Muscle of leg (tissue), 11 donors: Measurements from ENCODE around the gene NFAT5. TPM values are rescaled to one million over a fixed set of nuclear protein-coding genes. Genes with fewer than 3 reads are reported as not detected.
"Not testable (repeated sequence)": the region's sequence is repeated elsewhere in the genome, so short reads cannot be mapped to it uniquely, and the experiment has no call there.

Experiments used
- DNase-seq: peaks from one replicate; pipeline ENCODE4 v3.0.0; 2013
- H3K27ac ChIP-seq: one replicate; pipeline ENCODE4 v1.5.1; 2013; ENCODE audit warnings: mild to moderate bottlenecking, low read length, control low read depth
- H3K27me3 ChIP-seq: one replicate; pipeline ENCODE4 v1.6.1; 2013; ENCODE audit warnings: low read length; ENCODE audit not compliant: control insufficient read depth, insufficient read depth
- H3K36me3 ChIP-seq: one replicate; pipeline ENCODE4 v1.6.1; 2013; ENCODE audit warnings: low read length; ENCODE audit not compliant: control insufficient read depth, insufficient read depth
- H3K4me1 ChIP-seq: one replicate; pipeline ENCODE4 v1.6.1; 2013; ENCODE audit warnings: low read length; ENCODE audit not compliant: control insufficient read depth, insufficient read depth
- H3K4me3 ChIP-seq: one replicate; pipeline ENCODE4 v1.5.1; 2013; ENCODE audit warnings: low read length, control low read depth
- H3K9me3 ChIP-seq: replicated peaks from 2 replicates; pipeline ENCODE4 v1.6.1; 2013; ENCODE audit warnings: low read depth, low read length; ENCODE audit not compliant: control insufficient read depth
- WGBS: methylation state at CpG from one replicate; pipeline ENCODE4 v1.1.5; 2013; ENCODE audit warnings: missing lambda C conversion rate; ENCODE audit not compliant: insufficient coverage; 5-methylcytosine and 5-hydroxymethylcytosine counted together
- polyA plus RNA-seq, 8 donors: library from polyadenylated mRNA; unstranded; fragments of 120-200 nt; gene quantifications; one replicate each; pipeline versions ENCODE4 v1.2.1 to v1.2.3, GENCODE V29; 2013; ENCODE audit warnings: inconsistent platforms in 1 of 8, low replicate concordance in 1 of 8; ENCODE audit not compliant: insufficient read length in 8 of 8, insufficient read depth in 1 of 8
- total RNA-seq: library from RNA; stranded (reverse); fragments of 120-200 nt; gene quantifications from one replicate; pipeline ENCODE4 v1.2.4, GENCODE V29; 2013

Gene NFAT5
- total and polyA plus RNA-seq, 9 donors: 8.2 to 21.1 (median 12.8) TPM

- H3K4me1 ChIP-seq: no peaks in the 10 kb centered on the region
- no peak overlapping the region for H3K27ac ChIP-seq
- no peak overlapping the region for H3K4me3 ChIP-seq
- WGBS: 60% methylated on average over 1 of the region's 4 CpGs
- no peaks in the 10 kb centered on the region for H3K36me3 ChIP-seq
- no peaks in the 10 kb centered on the region for H3K9me3 ChIP-seq
- H3K27me3 ChIP-seq: no peaks in the 10 kb centered on the region
- no peak for DNase-seq
These were observed 12.4 kb upstream of the NFAT5 start for GRCh38 chr16:69553332-69553731.

GRCh38 chr16:69554495-69554894 is 11.3 kb upstream of the NFAT5 start:
- H3K27me3 ChIP-seq: no peaks in the 10 kb centered on the region
- 97% methylated on average over 2 of the region's 2 CpGs for WGBS
- H3K9me3 ChIP-seq: no peaks in the 10 kb centered on the region
- no peak for DNase-seq
- H3K27ac ChIP-seq: no peak overlapping the region
- no peaks in the 10 kb centered on the region for H3K36me3 ChIP-seq
- no peak overlapping the region for H3K4me3 ChIP-seq
- H3K4me1 ChIP-seq: no peaks in the 10 kb centered on the region

- Histone ChIP-seq H3K36me3 (no peaks in the 10 kb centered on the region), H3K9me3 (no peaks in the 10 kb centered on the region), H3K27me3 (no peaks in the 10 kb centered on the region), H3K27ac (no peak overlapping the region), H3K4me3 (no peak overlapping the region), H3K4me1 (no peaks in the 10 kb centered on the region)
- DNase-seq: peak; percentile 14
- 0% methylated on average over 1 of the region's 1 CpG for WGBS
These were observed 10.3 kb upstream of the NFAT5 start for GRCh38 chr16:69555437-69555836.

- DNase-seq: no peak
- H3K27ac ChIP-seq: no peak overlapping the region
- no CpG with 5 or more reads among the region's 2 CpGs for WGBS
- no peaks in the 10 kb centered on the region for H3K27me3 ChIP-seq
- H3K4me1 ChIP-seq: no peaks in the 10 kb centered on the region
- no peak overlapping the region for H3K4me3 ChIP-seq
- H3K9me3 ChIP-seq: no peaks in the 10 kb centered on the region
- no peaks in the 10 kb centered on the region for H3K36me3 ChIP-seq
These were observed 9.9 kb upstream of the NFAT5 start for GRCh38 chr16:69555867-69556266.

- WGBS: no CpG with 5 or more reads among the region's 2 CpGs
- H3K9me3 ChIP-seq: no peaks in the 10 kb centered on the region
These were observed 6.6 kb upstream of the NFAT5 start for GRCh38 chr16:69559164-69559563.

GRCh38 chr16:69561367-69561766 is 4.4 kb upstream of the NFAT5 start:
- not testable (repeated sequence) for H3K27ac ChIP-seq, H3K27me3 ChIP-seq, H3K4me1 ChIP-seq, H3K4me3 ChIP-seq, H3K9me3 ChIP-seq, DNase-seq, H3K36me3 ChIP-seq
- WGBS: no CpG with 5 or more reads among the region's 2 CpGs

More at GRCh38 chr16:69559164-69559563, 6.6 kb upstream of the NFAT5 start:
- Histone ChIP-seq H3K27me3 (no peaks in the 10 kb centered on the region), H3K36me3 (no peaks in the 10 kb centered on the region), H3K4me3 (no peak overlapping the region), H3K27ac (no peak overlapping the region), H3K4me1 (peaks cover 2% of the 10 kb centered on the region)
- no peak for DNase-seq

- Histone ChIP-seq H3K36me3 (no peaks in the 10 kb centered on the region), H3K27me3 (no peaks in the 10 kb centered on the region), H3K4me1 (peaks cover 6% of the 10 kb centered on the region), H3K27ac (no peak overlapping the region), H3K9me3 (no peaks in the 10 kb centered on the region), H3K4me3 (no peak overlapping the region)
- DNase-seq: no peak
These were observed 3.9 kb upstream of the NFAT5 start for GRCh38 chr16:69561901-69562300.

GRCh38 chr16:69562813-69563212 is 3.0 kb upstream of the NFAT5 start:
- no peaks in the 10 kb centered on the region for H3K36me3 ChIP-seq
- no peak overlapping the region for H3K27ac ChIP-seq
- H3K9me3 ChIP-seq: no peaks in the 10 kb centered on the region
- H3K4me1 ChIP-seq: peaks cover 13% of the 10 kb centered on the region
- WGBS: 83% methylated on average over 2 of the region's 3 CpGs
- no peak for DNase-seq
- H3K27me3 ChIP-seq: no peaks in the 10 kb centered on the region
- no peak overlapping the region for H3K4me3 ChIP-seq

- DNase-seq: peak; percentile 18
- H3K36me3 ChIP-seq: no peaks in the 10 kb centered on the region
- H3K27me3 ChIP-seq: no peaks in the 10 kb centered on the region
- peaks cover 15% of the 10 kb centered on the region for H3K4me1 ChIP-seq
- no peaks in the 10 kb centered on the region for H3K9me3 ChIP-seq
- H3K27ac ChIP-seq: peak overlapping the region; percentile 88
- WGBS: 80% methylated on average over 1 of the region's 13 CpGs
- no peak overlapping the region for H3K4me3 ChIP-seq
These were observed 1.9 kb upstream of the NFAT5 start for GRCh38 chr16:69563605-69564580.

- peak overlapping the region; percentile 86 for H3K4me3 ChIP-seq
- no peaks in the 10 kb centered on the region for H3K9me3 ChIP-seq
- 0% methylated on average over 16 of the region's 31 CpGs for WGBS
- H3K27ac ChIP-seq: peak overlapping the region; percentile 88
- no peaks in the 10 kb centered on the region for H3K27me3 ChIP-seq
- DNase-seq: no peak
- H3K36me3 ChIP-seq: no peaks in the 10 kb centered on the region
- H3K4me1 ChIP-seq: peaks cover 15% of the 10 kb centered on the region
These were observed 708 bp upstream of the NFAT5 start for GRCh38 chr16:69564845-69565670.
